HL-60 (cell line): ENCODE measurements around the gene NPPA.

Experiments
- DNase-seq, 2 experiments: peaks; one replicate each; pipeline ENCODE4 v3.0.0-alpha.2; 2010 to 2020; ENCODE audit warnings: low read depth in 1 of 2, low spot score in 1 of 2
- H3K27ac ChIP-seq: fragments of 250-450 bp; sonication (Bioruptor Pico); replicated peaks from 2 replicates; pipeline ENCODE4 v1.5.1; 2020; ENCODE audit warnings: mild to moderate bottlenecking, moderate library complexity
- H3K27me3 ChIP-seq: fragments of 250-450 bp; sonication (Bioruptor Pico); 2 replicates; pipeline ENCODE4 v1.5.1; 2021; ENCODE audit warnings: mild to moderate bottlenecking, moderate library complexity; ENCODE audit not compliant: insufficient read depth, poor library complexity, severe bottlenecking
- H3K4me3 ChIP-seq: replicated peaks from 2 replicates; pipeline ENCODE4 v1.5.1; 2011; ENCODE audit warnings: mild to moderate bottlenecking, control low read depth, low read length; ENCODE audit not compliant: insufficient read depth
- GABPA ChIP-seq: IDR thresholded peaks from 2 replicates; pipeline ENCODE4 v1.6.1; 2012; ENCODE audit warnings: low read depth
- POLR2AphosphoS5 ChIP-seq: IDR thresholded peaks from 2 replicates; pipeline ENCODE4 v1.6.1; 2012; ENCODE audit warnings: low read depth
- SPI1 ChIP-seq: IDR thresholded peaks from 2 replicates; pipeline ENCODE4 v1.6.1; 2012; ENCODE audit warnings: low read depth, mild to moderate bottlenecking, borderline replicate concordance
- TF ChIP-seq, protein P1 (sequence below): IDR thresholded peaks from one replicate; pipeline ENCODE4 v1.5.1; 2011; ENCODE audit warnings: low read length, control low read depth, inconsistent platforms; ENCODE audit not compliant: insufficient read depth
- TF ChIP-seq, protein P2 (sequence below): IDR thresholded peaks from 2 replicates; pipeline ENCODE4 v1.6.1; 2012; ENCODE audit warnings: low read depth; ENCODE audit not compliant: insufficient replicate concordance

Gene NPPA

DNA sequence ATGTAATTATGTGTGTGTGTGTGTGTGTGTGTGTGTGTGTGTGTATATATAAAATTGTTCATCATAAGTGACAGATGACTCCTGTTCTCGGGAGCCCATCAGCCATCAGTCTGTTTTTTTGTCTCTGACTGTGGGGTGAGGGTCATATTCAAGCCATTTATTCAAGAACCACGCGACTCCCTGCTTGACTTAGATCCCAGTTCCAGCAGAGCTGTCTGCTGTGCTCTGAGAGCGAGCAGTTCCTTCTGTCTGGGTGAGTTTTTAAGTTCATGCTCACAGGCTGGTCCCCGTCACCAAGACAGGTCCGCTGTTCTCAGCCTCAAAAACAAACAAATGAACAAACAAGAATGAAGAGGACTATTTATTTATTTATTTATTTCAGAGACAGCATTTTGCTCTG is 29.5 kb upstream of the NPPA start:
- no peak overlapping the region for H3K27ac ChIP-seq
- no peak for TF ChIP-seq SPI1
- TF ChIP-seq, protein P1, sequence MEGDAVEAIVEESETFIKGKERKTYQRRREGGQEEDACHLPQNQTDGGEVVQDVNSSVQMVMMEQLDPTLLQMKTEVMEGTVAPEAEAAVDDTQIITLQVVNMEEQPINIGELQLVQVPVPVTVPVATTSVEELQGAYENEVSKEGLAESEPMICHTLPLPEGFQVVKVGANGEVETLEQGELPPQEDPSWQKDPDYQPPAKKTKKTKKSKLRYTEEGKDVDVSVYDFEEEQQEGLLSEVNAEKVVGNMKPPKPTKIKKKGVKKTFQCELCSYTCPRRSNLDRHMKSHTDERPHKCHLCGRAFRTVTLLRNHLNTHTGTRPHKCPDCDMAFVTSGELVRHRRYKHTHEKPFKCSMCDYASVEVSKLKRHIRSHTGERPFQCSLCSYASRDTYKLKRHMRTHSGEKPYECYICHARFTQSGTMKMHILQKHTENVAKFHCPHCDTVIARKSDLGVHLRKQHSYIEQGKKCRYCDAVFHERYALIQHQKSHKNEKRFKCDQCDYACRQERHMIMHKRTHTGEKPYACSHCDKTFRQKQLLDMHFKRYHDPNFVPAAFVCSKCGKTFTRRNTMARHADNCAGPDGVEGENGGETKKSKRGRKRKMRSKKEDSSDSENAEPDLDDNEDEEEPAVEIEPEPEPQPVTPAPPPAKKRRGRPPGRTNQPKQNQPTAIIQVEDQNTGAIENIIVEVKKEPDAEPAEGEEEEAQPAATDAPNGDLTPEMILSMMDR = no peak
- TF ChIP-seq POLR2AphosphoS5 = no peak
- TF ChIP-seq, protein P2, sequence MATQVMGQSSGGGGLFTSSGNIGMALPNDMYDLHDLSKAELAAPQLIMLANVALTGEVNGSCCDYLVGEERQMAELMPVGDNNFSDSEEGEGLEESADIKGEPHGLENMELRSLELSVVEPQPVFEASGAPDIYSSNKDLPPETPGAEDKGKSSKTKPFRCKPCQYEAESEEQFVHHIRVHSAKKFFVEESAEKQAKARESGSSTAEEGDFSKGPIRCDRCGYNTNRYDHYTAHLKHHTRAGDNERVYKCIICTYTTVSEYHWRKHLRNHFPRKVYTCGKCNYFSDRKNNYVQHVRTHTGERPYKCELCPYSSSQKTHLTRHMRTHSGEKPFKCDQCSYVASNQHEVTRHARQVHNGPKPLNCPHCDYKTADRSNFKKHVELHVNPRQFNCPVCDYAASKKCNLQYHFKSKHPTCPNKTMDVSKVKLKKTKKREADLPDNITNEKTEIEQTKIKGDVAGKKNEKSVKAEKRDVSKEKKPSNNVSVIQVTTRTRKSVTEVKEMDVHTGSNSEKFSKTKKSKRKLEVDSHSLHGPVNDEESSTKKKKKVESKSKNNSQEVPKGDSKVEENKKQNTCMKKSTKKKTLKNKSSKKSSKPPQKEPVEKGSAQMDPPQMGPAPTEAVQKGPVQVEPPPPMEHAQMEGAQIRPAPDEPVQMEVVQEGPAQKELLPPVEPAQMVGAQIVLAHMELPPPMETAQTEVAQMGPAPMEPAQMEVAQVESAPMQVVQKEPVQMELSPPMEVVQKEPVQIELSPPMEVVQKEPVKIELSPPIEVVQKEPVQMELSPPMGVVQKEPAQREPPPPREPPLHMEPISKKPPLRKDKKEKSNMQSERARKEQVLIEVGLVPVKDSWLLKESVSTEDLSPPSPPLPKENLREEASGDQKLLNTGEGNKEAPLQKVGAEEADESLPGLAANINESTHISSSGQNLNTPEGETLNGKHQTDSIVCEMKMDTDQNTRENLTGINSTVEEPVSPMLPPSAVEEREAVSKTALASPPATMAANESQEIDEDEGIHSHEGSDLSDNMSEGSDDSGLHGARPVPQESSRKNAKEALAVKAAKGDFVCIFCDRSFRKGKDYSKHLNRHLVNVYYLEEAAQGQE = no peak
- no peak for TF ChIP-seq GABPA
- no peak for DNase-seq
- H3K4me3 ChIP-seq = no peak overlapping the region
- no peaks in the 10 kb centered on the region for H3K27me3 ChIP-seq

DNA sequence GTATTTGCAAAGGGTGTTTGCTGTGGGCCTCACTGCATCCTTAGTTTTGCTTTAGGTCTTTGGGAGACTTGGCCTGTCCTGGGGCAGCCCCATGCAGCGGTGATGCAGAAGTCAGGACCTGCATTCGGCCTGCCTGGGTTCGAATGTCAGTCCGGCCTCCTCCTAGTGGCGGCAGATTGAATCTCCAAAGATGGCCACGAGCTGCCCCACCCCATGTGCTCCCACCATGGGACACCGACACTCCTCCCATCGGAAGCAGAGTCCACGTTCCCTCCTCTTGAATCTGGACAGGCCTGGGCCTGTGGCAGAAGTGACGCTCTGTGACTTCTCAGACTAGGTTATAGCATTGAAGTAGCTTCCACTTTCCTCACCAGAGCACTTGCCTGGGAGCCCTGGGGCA is 27.5 kb upstream of the NPPA start:
- H3K27me3 ChIP-seq = no peaks in the 10 kb centered on the region
- no peak for DNase-seq
- TF ChIP-seq, protein P2 = no peak
- TF ChIP-seq, protein P1 = no peak
- TF ChIP-seq GABPA = no peak
- no peak for TF ChIP-seq POLR2AphosphoS5
- no peak for TF ChIP-seq SPI1
- no peak overlapping the region for H3K27ac ChIP-seq
- H3K4me3 ChIP-seq = no peak overlapping the region

DNA sequence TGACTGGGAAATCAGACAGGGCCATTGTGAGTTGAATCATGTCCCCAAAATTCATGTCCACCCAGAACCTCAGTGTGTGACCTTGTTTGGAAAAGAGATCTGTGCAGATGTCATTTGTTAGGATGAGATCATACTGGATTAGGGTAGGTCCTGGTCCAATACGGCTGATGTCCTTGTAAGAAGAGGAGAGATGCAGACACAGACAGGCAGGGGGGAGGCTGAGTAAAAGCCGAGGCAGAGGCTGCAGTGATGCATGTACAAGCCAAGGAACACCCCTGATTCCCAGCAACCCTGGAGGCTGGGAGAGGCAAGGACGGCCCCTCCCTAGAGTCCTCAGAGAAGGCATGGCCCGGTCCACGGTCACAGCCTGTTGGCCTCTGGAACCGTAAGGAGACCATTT is 27.0 kb upstream of the NPPA start:
- no peak for DNase-seq
- no peak overlapping the region for H3K27ac ChIP-seq
- TF ChIP-seq, protein P1 = no peak
- TF ChIP-seq POLR2AphosphoS5 (no peak), SPI1 (no peak), GABPA (no peak)
- TF ChIP-seq, protein P2 = no peak
- no peaks in the 10 kb centered on the region for H3K27me3 ChIP-seq
- H3K4me3 ChIP-seq = no peak overlapping the region
